ENCODE measurements around the gene IGSF3.

Gene IGSF3

DNA sequence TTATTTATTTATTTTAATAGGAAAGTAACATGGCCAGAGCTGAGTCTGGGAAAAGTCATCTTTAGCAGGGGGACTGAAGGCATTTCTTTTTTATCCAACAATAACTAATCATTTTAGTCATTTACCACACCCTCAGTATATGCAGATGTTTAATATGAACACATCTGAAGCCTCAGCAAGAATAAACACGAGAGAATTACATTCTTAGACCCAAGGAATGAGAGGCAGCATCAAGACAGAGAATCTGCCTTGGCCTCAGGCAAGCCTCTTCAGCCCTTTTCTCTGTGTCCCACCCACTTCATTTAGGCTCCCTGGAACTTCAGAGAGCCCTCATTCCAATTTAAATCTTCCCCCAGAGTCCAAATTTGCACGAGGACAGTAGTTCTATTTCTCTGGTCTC, 17.0 kb upstream of the IGSF3 start:
- H3K9me3 ChIP-seq (ENCODE audit: control insufficient read depth, low read depth, low read length): no peaks in the 10 kb centered on the region

DNA sequence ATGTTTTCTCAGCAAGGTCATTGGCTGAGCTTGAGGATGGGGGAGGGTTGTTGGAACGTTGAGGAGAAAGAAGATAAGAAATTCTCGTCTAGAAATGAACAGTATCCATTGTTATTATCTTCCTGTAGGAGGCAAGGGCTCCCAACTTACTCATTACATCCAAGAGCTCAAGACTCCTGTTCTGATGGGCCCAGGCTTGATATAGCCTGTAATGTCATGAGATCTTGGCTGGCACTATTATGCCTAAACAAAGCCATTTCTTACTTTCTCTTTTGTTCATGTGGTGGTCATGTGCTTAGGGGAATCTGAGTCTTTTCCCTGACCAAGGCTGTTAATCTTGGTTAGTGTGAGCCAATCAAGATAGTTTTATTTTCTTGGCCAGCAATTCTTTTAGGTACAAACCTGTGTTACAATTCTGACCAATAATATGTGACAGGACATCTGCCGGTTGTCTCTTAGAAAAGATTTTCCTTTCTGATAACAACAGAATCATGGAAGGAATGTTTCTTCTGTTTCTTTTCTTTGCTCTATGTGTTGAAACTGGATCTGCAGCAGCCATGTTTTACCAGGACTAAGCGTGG, 15.2 kb upstream of the IGSF3 start:
- Histone ChIP-seq H3K9me3 (ENCODE audit: control insufficient read depth, low read depth, low read length) (no peaks in the 10 kb centered on the region), H3K27me3 (ENCODE audit: control insufficient read depth, insufficient read depth, low read length) (no peaks in the 10 kb centered on the region), H3K4me1 (ENCODE audit: control insufficient read depth, low read depth, low read length) (peaks cover 7% of the 10 kb centered on the region)

More for the DNA sequence above, 17.0 kb upstream of the IGSF3 start:
- Histone ChIP-seq H3K9ac (ENCODE audit: low read length) (no peak overlapping the region), H3K36me3 (ENCODE audit: control insufficient read depth, low read depth, low read length) (no peaks in the 10 kb centered on the region), H3K27ac (ENCODE audit: low read length) (no peak overlapping the region), H3K27me3 (ENCODE audit: control insufficient read depth, insufficient read depth, low read length) (no peaks in the 10 kb centered on the region), H3K4me3 (ENCODE audit: low read length) (no peak overlapping the region), H3K4me1 (ENCODE audit: control insufficient read depth, low read depth, low read length) (peaks cover 7% of the 10 kb centered on the region)

DNA sequence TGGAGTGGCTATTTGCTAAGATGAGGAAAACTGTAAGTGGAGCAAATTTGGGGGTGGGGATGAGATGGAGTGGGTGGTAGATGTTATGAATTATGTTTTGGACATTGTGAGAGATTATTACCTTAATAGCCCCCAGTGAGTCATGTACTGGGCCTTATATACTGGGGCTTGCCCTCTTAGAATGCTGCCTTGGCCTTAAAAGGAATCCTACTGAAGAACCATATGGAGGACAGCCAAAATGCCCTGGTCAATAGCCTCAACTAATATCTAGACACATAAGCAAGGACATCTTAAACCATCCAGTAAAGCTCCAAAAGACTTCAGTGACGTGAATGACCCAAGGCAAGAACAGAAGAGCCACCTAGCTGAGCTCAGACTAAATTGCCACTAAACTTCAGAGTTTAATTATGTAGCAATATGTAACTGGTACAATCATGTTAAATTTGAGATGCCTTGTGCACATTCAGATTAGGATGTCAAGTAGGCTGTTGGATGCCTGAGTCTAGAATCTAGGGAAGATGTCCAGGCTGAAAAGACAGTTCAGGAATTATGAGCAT, 13.9 kb upstream of the IGSF3 start:
- Histone ChIP-seq H3K4me1 (ENCODE audit: control insufficient read depth, low read depth, low read length) (no peaks in the 10 kb centered on the region), H3K27me3 (ENCODE audit: control insufficient read depth, insufficient read depth, low read length) (no peaks in the 10 kb centered on the region), H3K36me3 (ENCODE audit: control insufficient read depth, low read depth, low read length) (no peaks in the 10 kb centered on the region), H3K27ac (ENCODE audit: low read length) (no peak overlapping the region), H3K9me3 (ENCODE audit: control insufficient read depth, low read depth, low read length) (no peaks in the 10 kb centered on the region), H3K4me3 (ENCODE audit: low read length) (no peak overlapping the region), H3K9ac (ENCODE audit: low read length) (no peak overlapping the region)

More for the DNA sequence above, 15.2 kb upstream of the IGSF3 start:
- Histone ChIP-seq H3K9ac (ENCODE audit: low read length) (no peak overlapping the region), H3K27ac (ENCODE audit: low read length) (no peak overlapping the region), H3K36me3 (ENCODE audit: control insufficient read depth, low read depth, low read length) (no peaks in the 10 kb centered on the region), H3K4me3 (ENCODE audit: low read length) (no peak overlapping the region)

DNA sequence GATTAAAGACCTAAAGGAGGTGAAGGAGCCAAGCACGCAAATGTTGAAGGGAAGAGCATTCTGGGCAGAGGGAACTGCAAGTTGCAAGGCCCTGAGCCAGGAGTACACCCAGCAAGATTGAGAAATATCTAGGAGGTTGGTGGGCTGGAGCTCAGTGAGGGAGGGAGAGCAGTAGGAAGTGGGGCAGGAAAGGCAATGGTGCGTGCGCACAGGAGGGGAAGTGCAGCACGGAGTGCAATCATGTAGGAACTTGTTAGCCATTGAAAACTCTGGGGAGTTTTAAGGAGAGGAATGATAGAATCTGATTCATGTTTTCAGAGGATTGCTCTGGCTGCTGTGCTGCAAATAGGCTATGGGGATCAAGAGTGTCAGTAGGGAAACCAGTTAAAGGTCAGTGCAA, 13.2 kb upstream of the IGSF3 start:
- Histone ChIP-seq H3K4me3 (ENCODE audit: low read length) (no peak overlapping the region), H3K36me3 (ENCODE audit: control insufficient read depth, low read depth, low read length) (no peaks in the 10 kb centered on the region), H3K9ac (ENCODE audit: low read length) (no peak overlapping the region), H3K27ac (ENCODE audit: low read length) (no peak overlapping the region), H3K9me3 (ENCODE audit: control insufficient read depth, low read depth, low read length) (no peaks in the 10 kb centered on the region), H3K27me3 (ENCODE audit: control insufficient read depth, insufficient read depth, low read length) (no peaks in the 10 kb centered on the region), H3K4me1 (ENCODE audit: control insufficient read depth, low read depth, low read length) (no peaks in the 10 kb centered on the region)

DNA sequence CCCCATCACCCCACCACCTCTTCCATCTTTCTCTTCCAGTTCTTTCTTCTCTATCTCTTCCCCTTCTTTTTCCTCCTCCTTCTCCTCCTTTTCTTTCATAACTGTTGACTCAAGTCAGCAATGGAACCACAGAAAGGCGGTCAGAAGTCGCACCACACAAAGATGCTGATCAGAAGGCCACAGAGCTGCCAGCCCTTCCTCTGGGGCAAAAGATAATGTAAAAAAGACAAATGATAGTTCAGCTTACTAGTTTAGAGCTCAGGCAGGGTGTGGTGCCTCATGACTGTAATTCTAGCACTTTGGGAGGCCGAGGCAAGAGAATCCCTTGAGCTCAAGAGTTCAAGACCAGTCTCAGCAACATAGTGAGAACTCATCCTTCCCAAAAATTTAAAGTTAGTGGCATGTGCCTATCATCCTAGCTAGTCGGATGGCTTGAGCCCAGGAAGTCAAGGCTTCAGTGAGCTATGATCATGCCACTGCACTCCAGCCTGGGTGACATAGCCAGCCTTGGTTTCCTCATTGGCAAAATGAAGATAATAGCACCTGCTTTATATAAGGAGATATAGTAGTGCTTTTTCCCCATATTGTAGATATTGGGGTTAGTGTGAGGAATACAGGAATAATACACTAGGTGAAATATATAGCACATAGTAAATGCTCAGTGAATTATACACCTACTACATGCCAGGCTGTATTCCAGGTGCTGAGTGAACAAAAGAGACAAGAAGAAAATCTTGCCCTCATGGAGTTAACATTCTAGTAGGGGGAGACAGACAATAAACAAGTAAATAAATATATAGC, 12.5 kb upstream of the IGSF3 start:
- no peaks in the 10 kb centered on the region for H3K9me3 ChIP-seq (ENCODE audit: control insufficient read depth, low read depth, low read length)
- no peak overlapping the region for H3K4me3 ChIP-seq (ENCODE audit: low read length)
- H3K27ac ChIP-seq (ENCODE audit: low read length): no peak overlapping the region
- H3K27me3 ChIP-seq (ENCODE audit: control insufficient read depth, insufficient read depth, low read length): no peaks in the 10 kb centered on the region
- H3K36me3 ChIP-seq (ENCODE audit: control insufficient read depth, low read depth, low read length): no peaks in the 10 kb centered on the region
- H3K4me1 ChIP-seq (ENCODE audit: control insufficient read depth, low read depth, low read length): no peaks in the 10 kb centered on the region
- H3K9ac ChIP-seq (ENCODE audit: low read length): no peak overlapping the region

DNA sequence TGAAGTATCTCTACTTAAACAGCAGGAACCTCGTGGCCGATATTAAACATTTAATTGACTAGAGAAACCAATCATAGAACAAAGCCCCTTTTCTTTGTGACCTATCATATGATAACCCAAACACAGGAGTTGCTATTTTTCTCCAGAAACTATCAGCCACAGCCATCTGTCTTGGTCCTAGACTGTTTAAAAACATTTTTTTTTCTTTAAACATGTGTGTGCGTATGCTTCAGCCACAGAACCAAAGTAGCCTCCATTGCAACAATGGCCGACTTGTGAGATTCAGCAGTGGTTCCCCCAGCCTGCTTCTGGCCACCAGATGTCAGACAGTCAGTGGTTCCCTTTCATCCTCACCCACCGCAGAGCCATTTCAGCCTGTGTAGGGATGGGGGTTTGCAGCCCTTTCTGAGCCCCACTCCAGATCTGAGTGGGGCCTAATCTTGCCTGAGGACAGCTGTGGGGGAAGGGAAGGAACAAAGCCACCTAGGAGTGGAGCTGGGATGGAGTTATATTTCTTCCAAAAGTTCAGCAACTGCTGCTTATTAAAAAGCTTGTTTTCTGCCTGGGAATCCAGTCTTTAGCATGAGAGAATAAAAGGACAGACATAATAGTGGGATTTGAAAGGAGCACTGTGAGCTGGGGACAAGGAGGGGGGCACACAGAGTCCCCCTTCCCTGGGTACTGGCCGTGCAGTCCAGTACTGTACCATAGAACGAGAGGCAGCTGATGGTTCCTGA, 11.7 kb upstream of the IGSF3 start:
- Histone ChIP-seq H3K9ac (ENCODE audit: low read length) (no peak overlapping the region), H3K9me3 (ENCODE audit: control insufficient read depth, low read depth, low read length) (no peaks in the 10 kb centered on the region), H3K36me3 (ENCODE audit: control insufficient read depth, low read depth, low read length) (no peaks in the 10 kb centered on the region), H3K4me3 (ENCODE audit: low read length) (no peak overlapping the region), H3K4me1 (ENCODE audit: control insufficient read depth, low read depth, low read length) (no peaks in the 10 kb centered on the region), H3K27me3 (ENCODE audit: control insufficient read depth, insufficient read depth, low read length) (no peaks in the 10 kb centered on the region), H3K27ac (ENCODE audit: low read length) (no peak overlapping the region)

DNA sequence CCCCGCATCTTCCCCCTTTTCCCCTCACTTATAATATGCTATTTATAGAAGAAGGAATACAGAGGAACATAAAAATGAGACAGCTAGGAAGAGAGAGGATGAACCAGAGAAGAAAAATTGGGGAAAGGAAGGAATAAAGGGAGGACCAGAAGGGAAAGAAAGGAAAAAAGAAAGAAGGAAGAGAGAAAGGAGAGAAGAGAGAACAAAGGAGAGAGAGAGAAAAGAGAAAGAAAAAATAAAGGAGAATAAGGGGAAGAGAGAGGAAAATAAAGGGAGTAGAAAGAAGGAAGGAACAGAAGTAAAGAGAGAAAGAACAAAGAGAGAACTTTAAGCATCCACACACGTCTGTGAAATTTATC, 11.2 kb upstream of the IGSF3 start:
- Histone ChIP-seq H3K9ac (ENCODE audit: low read length) (no peak overlapping the region), H3K4me1 (ENCODE audit: control insufficient read depth, low read depth, low read length) (no peaks in the 10 kb centered on the region), H3K4me3 (ENCODE audit: low read length) (no peak overlapping the region), H3K27ac (ENCODE audit: low read length) (no peak overlapping the region), H3K9me3 (ENCODE audit: control insufficient read depth, low read depth, low read length) (no peaks in the 10 kb centered on the region), H3K27me3 (ENCODE audit: control insufficient read depth, insufficient read depth, low read length) (no peaks in the 10 kb centered on the region), H3K36me3 (ENCODE audit: control insufficient read depth, low read depth, low read length) (no peaks in the 10 kb centered on the region)

DNA sequence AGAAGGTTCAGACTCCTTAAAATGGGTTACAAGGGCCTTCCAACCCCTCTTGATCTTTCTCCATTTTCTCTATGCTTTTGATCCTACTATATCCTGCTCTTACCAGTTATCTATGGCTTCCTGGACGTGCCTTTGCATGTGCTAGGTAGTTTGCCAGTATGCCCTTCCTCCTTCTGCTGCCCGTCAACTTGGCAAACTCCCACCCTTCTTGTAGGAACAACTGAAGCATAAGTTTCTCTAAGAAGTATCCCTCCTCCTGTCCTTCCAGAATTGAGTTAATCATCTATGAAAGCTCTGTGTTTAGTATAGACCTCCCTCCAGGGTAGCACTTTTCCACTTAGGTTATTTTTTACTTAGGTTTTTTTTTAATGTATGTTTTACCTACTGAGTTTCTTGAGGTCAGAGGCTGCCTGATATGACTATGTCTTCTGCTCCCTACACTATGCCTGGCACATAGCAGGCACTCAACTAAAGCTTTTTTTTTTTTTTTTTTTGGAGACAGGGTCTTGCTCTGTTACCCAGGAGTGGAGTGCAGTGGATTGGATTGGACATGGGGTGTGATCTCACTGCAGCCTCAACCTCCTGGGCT, 10.0 kb upstream of the IGSF3 start:
- Histone ChIP-seq H3K27ac (ENCODE audit: low read length) (no peak overlapping the region), H3K4me3 (ENCODE audit: low read length) (no peak overlapping the region), H3K27me3 (ENCODE audit: control insufficient read depth, insufficient read depth, low read length) (no peaks in the 10 kb centered on the region), H3K9me3 (ENCODE audit: control insufficient read depth, low read depth, low read length) (no peaks in the 10 kb centered on the region), H3K4me1 (ENCODE audit: control insufficient read depth, low read depth, low read length) (no peaks in the 10 kb centered on the region), H3K36me3 (ENCODE audit: control insufficient read depth, low read depth, low read length) (no peaks in the 10 kb centered on the region), H3K9ac (ENCODE audit: low read length) (no peak overlapping the region)

DNA sequence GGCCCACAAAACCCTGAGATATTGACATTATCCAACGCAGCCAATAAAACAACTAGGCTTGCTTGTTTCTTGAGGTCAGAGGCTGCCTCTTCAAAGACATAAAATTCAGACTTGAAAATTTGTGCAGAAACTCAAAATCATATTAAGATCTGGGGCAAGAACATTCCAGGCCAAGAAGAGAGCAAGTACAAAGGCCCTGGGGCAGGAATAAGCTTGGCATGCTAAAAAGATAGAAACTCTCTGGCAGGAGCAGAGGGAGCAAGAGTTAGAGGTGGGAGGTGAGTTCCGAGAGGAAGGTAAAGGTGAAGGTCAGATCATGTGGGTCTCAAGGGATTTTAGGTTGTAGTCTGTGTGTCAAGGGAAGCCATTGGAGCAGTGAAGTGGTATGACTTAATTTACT, 8.8 kb upstream of the IGSF3 start:
- H3K4me3 ChIP-seq (ENCODE audit: low read length): no peak overlapping the region
- H3K9ac ChIP-seq (ENCODE audit: low read length): no peak overlapping the region
- H3K27me3 ChIP-seq (ENCODE audit: control insufficient read depth, insufficient read depth, low read length): no peaks in the 10 kb centered on the region
- no peaks in the 10 kb centered on the region for H3K4me1 ChIP-seq (ENCODE audit: control insufficient read depth, low read depth, low read length)
- no peaks in the 10 kb centered on the region for H3K36me3 ChIP-seq (ENCODE audit: control insufficient read depth, low read depth, low read length)
- H3K27ac ChIP-seq (ENCODE audit: low read length): no peak overlapping the region
- no peaks in the 10 kb centered on the region for H3K9me3 ChIP-seq (ENCODE audit: control insufficient read depth, low read depth, low read length)

DNA sequence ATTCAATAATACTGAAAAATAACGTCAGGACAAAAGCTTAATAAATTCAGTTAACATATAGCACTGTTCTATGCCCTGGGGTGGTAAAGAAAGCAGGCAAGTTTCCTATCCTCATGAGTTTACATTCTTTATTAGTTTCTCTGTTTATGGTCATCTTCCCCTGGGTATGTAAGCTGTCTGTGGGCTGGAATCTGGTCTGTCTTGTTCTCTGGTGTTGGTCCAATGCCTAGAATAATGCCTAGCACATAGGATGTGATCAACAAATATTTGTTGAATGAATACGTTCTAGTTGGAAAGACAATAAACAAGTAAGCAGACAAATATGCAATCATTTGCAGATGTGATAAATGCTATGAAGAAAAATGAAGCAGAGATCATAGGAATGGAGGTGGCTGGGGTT, 7.2 kb upstream of the IGSF3 start:
- no peak overlapping the region for H3K27ac ChIP-seq (ENCODE audit: low read length)
- H3K4me3 ChIP-seq (ENCODE audit: low read length): no peak overlapping the region
- H3K36me3 ChIP-seq (ENCODE audit: control insufficient read depth, low read depth, low read length): no peaks in the 10 kb centered on the region
- no peaks in the 10 kb centered on the region for H3K9me3 ChIP-seq (ENCODE audit: control insufficient read depth, low read depth, low read length)
- H3K9ac ChIP-seq (ENCODE audit: low read length): no peak overlapping the region
- H3K27me3 ChIP-seq (ENCODE audit: control insufficient read depth, insufficient read depth, low read length): no peaks in the 10 kb centered on the region
- H3K4me1 ChIP-seq (ENCODE audit: control insufficient read depth, low read depth, low read length): no peaks in the 10 kb centered on the region

DNA sequence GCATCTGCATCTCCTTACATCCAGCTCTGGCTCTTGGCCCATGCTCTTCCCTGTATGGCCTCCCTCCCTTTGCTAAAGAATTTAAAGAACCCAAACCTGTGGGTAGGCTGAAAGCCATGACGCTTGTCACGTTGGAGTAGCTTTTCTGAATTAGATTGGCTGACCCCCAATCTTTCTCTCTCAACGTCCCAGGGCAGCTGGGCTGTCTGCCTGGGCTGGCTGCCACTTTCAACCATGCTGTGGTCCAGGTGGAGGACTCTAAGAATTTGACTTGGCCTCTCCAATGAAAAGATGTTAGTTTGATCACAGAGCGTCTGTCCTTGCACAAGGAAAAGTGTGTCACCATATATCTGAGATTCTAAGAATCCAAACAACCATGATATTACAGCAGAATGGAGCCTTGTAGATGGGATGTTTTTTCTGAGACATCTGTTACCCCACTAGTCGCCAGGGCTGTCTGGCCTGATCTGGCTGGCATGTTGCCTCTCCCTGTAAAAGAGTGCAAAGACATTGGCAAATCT, 6.5 kb upstream of the IGSF3 start:
- H3K9me3 ChIP-seq (ENCODE audit: control insufficient read depth, low read depth, low read length): no peaks in the 10 kb centered on the region
- no peak overlapping the region for H3K27ac ChIP-seq (ENCODE audit: low read length)
- H3K27me3 ChIP-seq (ENCODE audit: control insufficient read depth, insufficient read depth, low read length): no peaks in the 10 kb centered on the region
- H3K4me3 ChIP-seq (ENCODE audit: low read length): no peak overlapping the region
- no peak overlapping the region for H3K9ac ChIP-seq (ENCODE audit: low read length)
- H3K4me1 ChIP-seq (ENCODE audit: control insufficient read depth, low read depth, low read length): no peaks in the 10 kb centered on the region
- no peaks in the 10 kb centered on the region for H3K36me3 ChIP-seq (ENCODE audit: control insufficient read depth, low read depth, low read length)

Data from iPS-18a (cell line).